Activated naive CD4-positive, alpha-beta T cell treated with anti-CD3 and anti-CD28 coated beads, Interleukin-2, amount 50 U/mL, for 24 hours (primary cell): ENCODE measurements around the gene OR52A5.

ENCODE experiments used
- H3K27ac Mint-ChIP-seq: one replicate; pipeline ENCODE4 v1.8.0; 2021; ENCODE audit warnings: mild to moderate bottlenecking, mixed read lengths
- H3K27me3 Mint-ChIP-seq: one replicate; pipeline ENCODE4 v1.8.0; 2021; ENCODE audit warnings: mixed read lengths
- H3K36me3 Mint-ChIP-seq: one replicate; pipeline ENCODE4 v1.8.0; 2021; ENCODE audit warnings: mixed read lengths
- H3K4me1 Mint-ChIP-seq: one replicate; pipeline ENCODE4 v1.8.0; 2021; ENCODE audit warnings: mixed read lengths
- H3K4me3 Mint-ChIP-seq: one replicate; pipeline ENCODE4 v1.8.0; 2021; ENCODE audit warnings: mild to moderate bottlenecking, mixed read lengths
- H3K9me3 Mint-ChIP-seq: one replicate; pipeline ENCODE4 v1.8.0; 2021; ENCODE audit warnings: mixed read lengths

OR52A5 gene

GRCh38 chr11:5081405-5081804 is 56.8 kb downstream of the OR52A5 start:
- no peaks in the 10 kb centered on the region for H3K36me3 Mint-ChIP-seq
- no peaks in the 10 kb centered on the region for H3K9me3 Mint-ChIP-seq
- no peak overlapping the region for H3K27ac Mint-ChIP-seq
- no peaks in the 10 kb centered on the region for H3K4me1 Mint-ChIP-seq
- no peak overlapping the region for H3K4me3 Mint-ChIP-seq
- peaks cover 5% of the 10 kb centered on the region for H3K27me3 Mint-ChIP-seq
